Cardiac septum (tissue), 1 donor: ENCODE data around the gene SDC4. TPM values are rescaled to one million over a fixed set of nuclear protein-coding genes. Genes with fewer than 3 reads are reported as not detected.

ENCODE experiments used
- DNase-seq: peaks from one replicate; pipeline ENCODE4 v3.0.0-alpha.2; 2020; ENCODE audit warnings: low spot score
- intact Hi-C: fragments of 100-400 bp; cut with DNase I; formaldehyde crosslinking; loops from one replicate; pipeline ENCODE4 v1.14.0; 2022
- total RNA-seq: library from RNA; stranded (reverse); fragmentation: NEBNext Ultra II Directional; extraction: Animal tissue kit (Norgen Biotek cat#: 25700); gene quantifications from one replicate; pipeline ENCODE4 v1.2.1, GENCODE V29; 2021
- donor health status: DM: no; HTN: no; CAD: no.

The SDC4 gene
- total RNA-seq, 1 donor from 2014 or later = 100 TPM

DNA sequence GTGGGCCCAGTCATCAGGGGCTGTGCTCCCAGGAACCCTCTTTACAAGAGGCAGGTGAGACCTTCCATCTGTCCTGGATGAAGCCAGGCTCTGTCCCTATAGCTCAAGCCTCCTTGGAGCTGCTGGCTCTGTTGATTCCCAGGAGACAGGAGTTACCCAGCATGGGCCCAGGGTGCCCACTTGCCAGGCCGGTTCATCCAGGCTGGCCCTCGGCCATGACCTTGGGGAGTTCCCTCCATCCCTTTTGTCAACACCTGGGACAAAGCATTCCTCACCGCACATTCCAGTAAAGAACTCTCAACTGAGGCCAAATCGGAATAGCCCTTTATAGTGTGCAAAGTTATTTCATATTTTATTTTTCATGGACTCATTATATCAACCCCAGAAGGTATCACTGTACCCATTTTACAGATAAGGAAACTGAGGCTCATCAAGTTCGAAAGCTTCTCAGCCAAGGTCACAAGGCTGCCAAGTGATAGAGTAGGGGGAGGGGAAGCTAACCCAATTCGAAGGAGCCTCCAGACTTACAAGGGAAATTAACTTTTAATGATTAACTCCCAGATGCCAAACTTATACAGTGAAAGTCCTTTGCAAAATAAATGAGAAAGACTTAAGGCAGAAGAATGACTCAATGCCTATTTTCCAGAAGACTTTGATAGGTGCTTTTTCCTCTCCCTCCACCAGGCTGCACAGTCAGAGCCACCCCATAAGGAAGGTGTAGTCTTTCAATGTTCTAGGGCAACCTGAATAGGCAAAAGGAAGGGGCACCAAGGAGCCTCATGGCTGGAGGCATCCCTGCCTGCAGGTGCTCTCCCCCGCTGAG, 18.5 kb downstream of the SDC4 start:
- intact Hi-C loops = no loop called here
- no peak for DNase-seq

DNA sequence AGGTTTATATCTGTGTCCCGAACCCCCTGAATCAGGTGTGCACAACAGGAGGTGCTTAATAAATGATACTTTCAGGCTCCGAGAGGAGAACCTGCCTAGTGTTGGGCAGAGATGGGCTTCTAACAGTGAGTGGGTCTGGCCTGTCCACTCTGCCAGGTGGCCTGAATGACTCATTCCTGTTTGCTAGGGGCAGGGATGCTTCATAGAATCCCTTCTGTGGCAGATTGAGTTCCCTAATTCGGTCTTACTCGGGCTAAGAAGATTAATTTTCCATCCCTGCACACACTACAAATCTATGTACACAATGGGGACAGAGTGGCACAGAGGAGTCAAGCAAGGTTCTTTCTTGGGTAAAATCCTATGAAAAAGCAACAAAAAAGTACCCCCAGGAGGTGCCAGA, 19.8 kb downstream of the SDC4 start:
- no peak for DNase-seq
- intact Hi-C loops = no loop called here

DNA sequence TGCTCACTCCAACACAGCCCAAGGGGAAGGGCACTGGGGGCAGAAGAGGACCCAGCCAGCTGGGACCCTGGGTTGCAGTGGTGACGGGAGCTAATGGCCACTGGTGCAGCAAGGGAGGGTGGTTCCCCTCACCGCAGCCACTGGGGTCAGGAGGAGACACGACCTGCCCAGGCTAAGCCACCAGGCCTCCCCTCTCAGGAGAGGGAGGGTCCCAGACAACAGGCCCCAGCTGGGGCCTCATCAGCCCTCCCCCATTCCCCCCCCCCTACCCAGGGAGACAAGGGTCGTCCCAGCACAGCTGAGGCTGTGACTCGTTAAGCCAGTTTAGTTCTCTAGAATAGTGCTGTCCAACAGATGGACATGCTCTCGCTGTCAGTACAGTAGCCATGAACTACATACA, 22.9 kb downstream of the SDC4 start:
- intact Hi-C loops = no loop called here
- DNase-seq = no peak

DNA sequence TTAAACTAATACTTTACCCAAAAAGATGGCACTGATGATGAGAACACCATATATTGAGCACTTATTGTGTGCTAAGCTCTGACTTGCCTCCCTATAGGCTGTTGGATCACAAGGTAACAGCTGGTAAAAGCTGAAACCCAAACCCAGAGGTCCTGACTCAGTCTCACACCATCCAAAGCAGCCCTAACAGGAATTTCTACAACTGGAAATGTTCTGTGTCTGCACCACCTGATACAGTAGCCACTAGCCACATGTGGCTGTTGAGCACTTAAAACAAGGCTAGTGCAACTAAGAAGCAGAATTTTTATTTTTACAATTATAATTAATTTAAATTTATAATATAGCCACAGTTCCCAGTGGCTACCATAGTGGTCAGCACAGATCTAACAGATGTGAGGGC, 24.5 kb downstream of the SDC4 start:
- DNase-seq = no peak
- intact Hi-C loops = loop anchor here (2.0 kb wide), 1 partner anchor 43 kb away; no protein-coding TSS in a partner anchor

DNA sequence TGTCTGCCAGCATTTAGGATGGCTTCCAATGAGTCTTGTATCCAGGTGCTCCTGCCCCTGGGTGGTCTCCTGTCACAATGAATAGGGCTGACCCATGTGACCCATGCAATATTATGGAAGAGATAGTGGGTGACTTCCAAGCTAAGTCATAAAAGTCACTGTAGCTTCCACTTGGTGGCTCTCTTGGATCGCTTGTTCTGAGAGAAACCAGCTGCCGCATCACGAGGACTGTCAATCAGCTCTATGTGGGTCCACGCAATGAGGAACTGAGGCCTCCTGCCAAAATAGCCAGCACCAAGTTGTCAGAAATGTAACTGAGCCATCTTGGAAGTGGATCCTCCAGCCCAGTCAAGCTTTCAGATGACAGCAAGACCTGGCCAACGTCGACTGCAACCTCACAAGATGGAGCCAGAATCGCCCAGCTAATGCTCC, 25.3 kb downstream of the SDC4 start:
- DNase-seq = no peak
- intact Hi-C loops = loop anchor here (2.0 kb wide), 1 partner anchor 44 kb away; no protein-coding TSS in a partner anchor

DNA sequence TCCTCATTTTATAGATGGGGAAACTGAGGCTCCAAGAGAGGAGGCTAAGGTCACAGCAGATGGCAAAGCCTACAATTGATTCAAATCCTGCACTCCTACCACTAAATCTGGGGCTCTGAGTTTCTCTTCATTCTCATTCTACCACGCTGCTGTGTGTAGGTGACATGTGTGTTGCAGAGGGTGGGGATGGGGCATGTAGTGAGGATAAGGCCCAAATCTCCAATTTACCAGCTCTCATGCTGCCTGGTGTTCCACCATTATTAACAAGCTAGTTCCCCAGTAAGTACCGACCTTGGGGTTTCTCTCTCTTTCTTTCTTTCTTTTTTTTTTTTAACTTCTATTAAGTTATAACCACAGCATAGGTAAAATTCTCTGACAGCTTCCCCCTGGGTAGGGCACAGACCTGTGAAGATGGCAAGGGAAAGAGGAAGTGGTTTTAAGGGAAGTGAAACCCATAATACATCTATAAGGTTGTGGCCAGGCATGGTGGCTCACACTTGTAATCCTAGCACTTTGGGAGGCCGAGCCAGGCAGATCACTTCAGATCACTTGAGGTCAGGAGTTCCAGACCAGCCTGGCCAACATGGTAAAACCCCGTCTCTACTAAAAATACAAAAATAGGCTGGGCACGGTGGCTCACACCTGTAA, 27.2 kb downstream of the SDC4 start:
- intact Hi-C loops = no loop called here

DNA sequence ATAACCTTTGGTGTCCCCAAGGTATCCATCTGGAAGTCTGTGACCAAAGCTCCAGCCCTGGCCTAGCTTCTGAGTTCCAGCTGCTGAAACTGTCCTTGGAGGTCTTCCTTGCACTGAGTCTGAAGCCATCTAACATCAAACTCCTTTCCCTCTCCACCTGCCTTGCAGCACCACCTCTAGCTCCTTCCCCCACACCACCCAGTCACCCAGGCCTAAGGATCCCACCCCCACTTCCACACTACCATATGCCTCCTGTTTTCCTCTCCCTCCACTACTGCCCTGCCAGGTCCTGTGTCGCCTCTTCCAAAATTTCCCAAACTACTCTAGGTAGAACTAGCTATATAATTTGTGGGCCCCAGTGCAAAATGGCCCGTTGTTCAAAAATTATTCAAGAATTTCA, 29.3 kb downstream of the SDC4 start:
- no peak for DNase-seq
- intact Hi-C loops = loop anchor here (2.0 kb wide), 2 partner anchors 118 to 452 kb away; no protein-coding TSS in a partner anchor

More for the DNA sequence above, 27.2 kb downstream of the SDC4 start:
- DNase-seq = no peak

DNA sequence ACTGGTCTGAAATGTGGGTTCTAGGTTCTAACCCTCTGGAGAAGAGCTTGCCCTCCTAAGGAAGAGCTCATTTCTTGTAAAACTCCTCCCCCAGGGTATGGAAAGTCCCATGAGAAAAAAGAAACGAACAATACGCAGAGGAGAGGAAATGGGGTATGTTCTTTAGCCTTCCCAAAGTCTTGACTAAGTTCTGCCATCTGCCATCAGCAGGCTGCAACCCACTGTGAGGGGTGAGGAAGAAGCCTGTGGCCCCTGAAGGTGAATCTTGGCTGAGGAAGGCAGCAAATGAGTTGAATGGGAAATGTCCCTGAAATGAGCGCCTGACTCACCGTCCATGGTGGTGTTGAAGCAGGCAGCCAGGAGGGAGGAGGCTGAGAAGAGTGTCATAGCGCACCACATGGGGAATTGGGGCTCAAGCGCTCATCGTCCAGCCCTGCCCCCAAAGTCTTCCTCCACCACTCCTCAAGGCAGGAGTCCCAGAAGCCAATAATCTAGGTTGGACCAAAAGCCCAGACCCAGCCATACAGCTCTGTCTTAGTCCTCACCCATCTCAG, 29.8 kb downstream of the SDC4 start:
- intact Hi-C loops = loop anchor here (2.0 kb wide), 2 partner anchors 118 to 452 kb away; no protein-coding TSS in a partner anchor
- no peak for DNase-seq

DNA sequence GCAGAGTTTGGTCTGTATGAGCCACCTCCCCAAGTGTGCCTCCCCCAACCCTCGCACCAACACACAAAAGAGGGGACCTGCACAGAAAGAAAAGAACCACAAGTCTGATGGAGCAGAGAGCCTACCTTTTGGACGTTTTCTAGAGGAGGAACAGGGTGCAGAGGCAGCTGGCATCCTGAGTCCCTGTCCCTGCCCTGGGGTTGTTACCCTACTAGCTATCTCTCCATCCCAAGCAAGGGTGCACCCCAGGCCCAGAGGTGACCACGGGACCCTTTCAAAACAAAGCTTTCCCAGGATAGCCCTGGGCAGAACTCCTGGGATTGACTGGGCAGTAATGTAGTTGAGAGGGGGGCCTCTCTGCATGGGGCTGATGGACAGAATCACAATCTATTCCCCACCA, 30.4 kb downstream of the SDC4 start:
- intact Hi-C loops = loop anchor here (2.0 kb wide), 2 partner anchors 119 to 453 kb away; no protein-coding TSS in a partner anchor
- DNase-seq = no peak

DNA sequence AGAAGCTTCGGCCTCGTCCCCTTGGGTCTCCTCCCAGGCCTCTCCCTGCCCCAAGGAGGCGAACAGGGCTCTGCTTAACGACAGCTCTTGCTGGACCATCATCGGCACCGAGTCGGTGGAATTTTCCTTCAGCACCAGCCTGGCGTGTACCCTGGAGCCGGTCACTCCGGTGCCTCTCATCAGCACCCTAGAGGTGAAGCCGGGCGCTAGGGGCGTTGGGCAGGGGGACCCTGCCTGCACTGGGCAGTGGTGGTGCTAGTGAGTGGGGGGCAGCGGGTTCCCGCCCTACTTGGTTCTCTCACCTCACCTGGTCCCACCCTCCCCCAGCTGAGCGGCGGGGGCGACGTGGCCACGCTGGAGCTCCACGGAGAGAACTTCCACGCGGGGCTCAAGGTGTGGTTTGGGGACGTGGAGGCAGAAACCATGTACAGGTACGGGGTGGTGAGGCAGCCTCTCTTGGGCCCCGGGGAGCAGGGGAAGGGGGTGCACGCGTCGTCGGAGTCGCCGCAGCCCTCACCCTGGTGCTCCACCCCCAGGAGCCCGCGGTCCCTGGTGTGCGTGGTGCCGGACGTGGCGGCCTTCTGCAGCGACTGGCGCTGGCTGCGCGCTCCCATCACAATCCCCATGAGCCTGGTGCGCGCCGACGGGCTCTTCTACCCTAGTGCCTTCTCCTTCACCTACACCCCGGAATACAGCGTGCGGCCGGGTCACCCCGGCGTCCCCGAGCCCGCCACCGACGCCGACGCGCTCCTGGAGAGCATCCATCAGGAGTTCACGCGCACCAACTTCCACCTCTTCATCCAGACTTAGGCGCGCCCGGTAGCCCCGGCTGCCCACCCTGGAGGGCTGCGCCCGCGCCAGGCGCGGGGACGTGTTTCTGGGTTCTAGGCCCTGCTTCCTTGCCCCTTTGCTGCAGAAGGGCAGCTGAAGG, 31.8 kb downstream of the SDC4 start:
- no peak for DNase-seq
- intact Hi-C loops = no loop called here

DNA sequence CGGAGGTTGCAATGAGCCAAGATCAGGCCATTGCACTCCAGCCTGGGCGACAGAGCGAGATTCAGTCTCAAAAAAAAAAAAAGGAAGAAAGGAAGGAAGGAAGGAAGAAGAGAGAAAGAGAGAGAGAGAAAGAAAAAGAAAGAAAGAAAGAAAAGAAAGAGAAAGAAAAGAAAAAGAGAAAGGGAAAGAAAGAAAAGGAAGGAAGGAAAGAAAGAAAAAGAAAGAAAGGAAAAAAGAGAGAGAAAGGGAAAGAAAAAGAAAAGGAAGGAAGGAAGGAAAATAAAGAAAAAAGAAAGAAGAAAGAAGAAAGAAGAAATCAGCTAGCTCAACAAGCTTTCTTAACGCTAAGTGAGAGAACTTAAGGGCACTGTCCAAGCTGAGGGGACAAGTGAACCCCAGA, 32.6 kb downstream of the SDC4 start:
- intact Hi-C loops = no loop called here
- no peak for DNase-seq

DNA sequence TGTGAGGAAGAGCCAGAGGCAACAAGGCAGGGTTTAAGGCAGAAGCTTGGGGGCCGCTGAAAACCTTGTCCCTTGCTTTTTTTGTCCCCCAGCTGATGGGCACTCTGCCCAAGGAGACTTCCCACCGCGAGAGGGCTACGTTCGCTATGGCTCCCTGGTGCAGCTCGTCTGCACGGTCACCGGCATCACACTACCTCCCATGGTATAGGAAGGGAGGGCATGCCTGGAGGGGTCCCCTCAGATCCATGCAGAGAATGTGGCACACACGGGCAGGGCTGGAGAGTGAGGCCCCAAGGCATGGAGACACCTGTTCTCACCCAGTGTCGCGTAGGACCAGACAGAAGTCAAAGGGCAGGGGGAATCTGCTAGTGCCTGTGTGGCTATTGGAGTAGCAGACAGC, 34.3 kb downstream of the SDC4 start:
- intact Hi-C loops = no loop called here
- DNase-seq = no peak

DNA sequence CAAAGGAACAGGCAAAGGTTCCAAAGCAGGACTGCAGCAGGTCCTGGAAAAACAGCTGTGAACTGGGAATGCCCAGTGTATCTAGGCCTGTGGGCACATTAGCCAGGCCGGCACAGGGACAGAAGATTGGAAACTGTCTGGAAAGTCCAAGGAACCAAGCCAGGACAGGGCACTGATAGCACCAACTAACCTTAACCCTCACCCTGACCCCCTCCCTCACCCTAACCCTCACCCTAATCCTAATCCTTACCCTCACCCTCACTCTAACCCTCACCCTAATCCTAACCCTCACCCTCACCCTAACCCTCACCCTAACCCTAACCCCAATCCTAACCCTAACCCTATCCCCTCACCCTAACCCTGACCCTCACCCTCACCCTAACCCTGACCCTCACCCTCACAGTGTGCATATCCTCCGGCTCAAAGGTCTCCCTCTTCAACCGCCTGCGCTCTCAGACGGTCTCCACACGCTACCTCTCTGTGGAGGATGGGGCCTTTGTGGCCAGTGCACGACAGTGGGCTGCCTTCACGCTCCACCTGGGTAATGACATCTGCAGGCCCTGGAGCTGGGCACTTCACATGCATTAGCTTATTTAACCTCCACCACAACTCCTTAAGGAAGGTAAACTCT, 35.0 kb downstream of the SDC4 start:
- intact Hi-C loops = no loop called here

DNA sequence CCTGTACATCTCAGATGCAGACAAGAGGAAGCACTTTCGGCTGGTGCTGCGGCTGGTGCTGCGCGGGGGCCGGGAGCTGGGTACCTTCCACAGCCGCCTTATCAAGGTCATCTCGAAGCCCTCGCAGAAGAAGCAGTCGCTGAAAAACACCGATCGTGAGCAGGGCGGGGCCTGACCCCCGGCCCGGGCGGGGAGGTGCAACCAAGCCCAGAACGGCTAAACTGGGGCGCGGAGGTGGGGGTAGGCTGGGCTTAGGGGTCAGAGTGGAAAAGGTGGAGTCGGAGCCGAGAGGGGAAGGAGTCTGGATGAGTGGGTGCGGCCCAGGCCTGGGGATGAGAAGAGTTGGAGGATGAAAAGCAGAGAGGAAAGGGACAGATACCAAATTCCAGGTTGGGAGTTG, 36.0 kb downstream of the SDC4 start:
- no peak for DNase-seq
- intact Hi-C loops = no loop called here

More for the DNA sequence above, 35.0 kb downstream of the SDC4 start:
- no peak for DNase-seq

DNA sequence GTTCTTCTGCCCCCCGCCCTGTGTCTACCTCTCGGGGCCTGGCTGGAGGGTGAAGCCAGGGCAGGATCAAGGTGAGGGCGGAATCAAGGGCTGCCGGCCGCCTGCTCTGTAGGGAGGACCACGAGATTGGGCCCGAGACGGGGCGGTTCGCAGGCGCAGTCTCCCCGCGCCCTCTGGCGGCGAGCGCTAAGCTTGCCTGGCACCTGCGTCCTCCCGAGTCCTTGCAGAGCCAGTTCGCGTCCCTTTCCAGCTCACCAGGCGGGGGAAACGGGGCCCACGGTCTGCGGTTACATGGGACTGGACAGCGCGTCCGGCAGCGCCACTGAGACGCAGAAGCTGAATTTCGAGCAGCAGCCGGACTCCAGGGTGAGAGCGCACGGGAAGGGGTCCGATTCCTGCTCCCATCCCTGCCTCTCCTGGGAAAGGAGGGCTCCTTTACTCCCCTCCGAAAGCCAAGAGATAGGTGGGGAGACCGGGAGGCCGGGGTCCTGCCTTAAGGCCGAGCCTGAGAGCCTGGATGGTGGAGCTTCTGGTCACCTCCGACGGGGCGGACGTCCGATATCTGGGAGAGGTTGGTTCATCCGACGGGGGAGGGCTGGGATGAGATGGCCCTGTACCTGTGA, 36.5 kb downstream of the SDC4 start:
- intact Hi-C loops = no loop called here
- no peak for DNase-seq

DNA sequence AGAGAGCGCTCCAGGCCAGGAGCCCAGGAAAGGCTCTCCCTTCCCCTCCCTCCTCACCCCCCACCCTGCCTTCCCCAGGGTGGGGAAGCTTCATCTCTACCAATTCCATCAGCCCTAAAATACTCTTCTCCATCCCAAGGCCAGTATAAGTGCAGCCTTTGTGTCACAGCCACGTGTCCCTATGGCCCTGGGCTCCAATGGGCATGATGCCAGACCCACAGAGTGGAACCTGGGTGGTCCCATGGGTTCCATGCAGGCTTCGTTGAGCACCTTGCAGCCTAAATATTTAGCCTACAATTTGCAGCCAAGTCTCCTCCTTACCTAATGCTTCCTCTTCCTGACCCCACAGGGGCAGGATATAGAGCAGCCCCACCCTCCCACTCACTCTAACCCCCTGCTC, 39.1 kb downstream of the SDC4 start:
- intact Hi-C loops = no loop called here
- DNase-seq = no peak

DNA sequence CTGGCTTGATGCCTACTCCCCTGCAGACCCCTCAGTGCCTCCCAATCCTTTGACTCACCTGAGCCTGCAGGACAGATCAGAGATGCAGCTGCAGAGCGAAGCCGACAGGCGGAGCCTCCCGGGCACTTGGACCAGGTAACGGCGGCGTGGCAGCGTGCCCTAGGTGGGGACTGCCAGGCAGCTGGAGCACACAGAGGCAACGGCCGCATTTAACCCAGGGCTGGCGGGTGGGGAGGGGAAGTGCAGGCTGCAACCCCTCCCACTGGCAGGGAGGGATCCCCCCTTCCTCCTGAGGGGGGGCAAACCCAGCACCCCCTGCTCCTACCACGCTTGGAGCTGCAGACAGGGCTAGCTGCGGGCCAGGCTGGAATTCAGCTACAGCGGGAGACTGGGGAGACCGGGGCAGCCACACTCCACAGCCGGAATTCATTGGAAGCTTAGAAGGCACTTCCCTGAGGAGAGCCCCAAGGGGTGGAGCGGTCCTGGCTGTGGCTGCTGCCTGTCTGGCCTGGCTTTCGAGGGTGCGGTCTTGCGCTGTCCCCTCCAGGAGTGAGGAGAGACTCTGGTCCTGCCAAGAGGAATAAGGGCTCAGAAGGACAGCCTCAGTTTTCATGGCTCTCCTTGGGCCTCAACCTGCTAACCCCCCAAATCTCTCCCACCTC, 40.0 kb downstream of the SDC4 start, which contains the start of gene MATN4:
Gene MATN4 (minus strand): TSS at position 183 of the 662 bp plus-strand sequence. CDS start 2,717 bp downstream, outside the sequence.
- intact Hi-C loops = no loop called here
- no peak for DNase-seq

DNA sequence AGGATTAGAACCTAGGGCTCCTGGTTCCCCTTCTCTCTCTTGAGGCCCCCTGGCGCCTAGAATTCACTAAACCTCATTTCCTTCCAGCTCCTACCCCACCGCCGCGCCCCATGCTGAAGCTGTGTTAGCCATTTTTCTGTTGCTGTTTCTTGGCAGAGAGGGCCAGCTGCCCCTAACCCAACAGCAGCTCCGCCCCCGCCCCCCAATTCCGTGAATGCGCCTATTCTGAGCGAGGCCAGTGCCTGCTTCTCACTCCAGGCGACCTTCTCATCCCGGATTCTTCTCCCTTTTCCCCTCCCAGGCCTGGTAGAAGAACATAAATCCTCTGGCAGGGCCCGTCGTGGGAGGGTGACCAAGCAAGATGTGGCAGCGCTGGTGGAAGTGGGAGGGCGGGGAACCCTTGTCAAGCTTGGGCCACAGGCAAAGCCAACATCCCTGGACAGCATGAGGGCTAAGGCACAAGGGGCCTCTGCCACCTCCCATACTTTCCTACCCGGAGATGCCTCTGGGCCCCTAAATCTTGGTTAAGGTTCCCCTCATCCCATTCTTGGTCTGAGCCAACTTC, 41.1 kb downstream of the SDC4 start:
- DNase-seq = no peak
- intact Hi-C loops = no loop called here
